NT2/D1 (cell line): Measurements from ENCODE around the gene NOB1.
A peak's percentile ranks its signal among the peaks of the same experiment; 100 is the strongest.

Source experiments
- DNase-seq: peaks from one replicate; pipeline ENCODE4 v3.0.0-alpha.2; 2011; ENCODE audit warnings: low read depth, low spot score
- H3K27me3 ChIP-seq: 2 replicates; pipeline ENCODE4 v1.6.0; 2011; ENCODE audit warnings: mild to moderate bottlenecking; ENCODE audit not compliant: insufficient read length, insufficient read depth
- H3K36me3 ChIP-seq: 2 replicates; pipeline ENCODE4 v1.6.1; 2011; ENCODE audit warnings: mild to moderate bottlenecking, low read length, mixed read lengths; ENCODE audit not compliant: insufficient read depth, insufficient read length
- H3K4me1 ChIP-seq: 2 replicates; pipeline ENCODE4 v1.5.1; 2011; ENCODE audit not compliant: insufficient read depth, insufficient read length
- H3K4me3 ChIP-seq: 2 replicates; pipeline ENCODE4 v1.5.1; 2011; ENCODE audit warnings: low read depth; ENCODE audit not compliant: insufficient read length
- H3K9ac ChIP-seq: 2 replicates; pipeline ENCODE4 v1.6.0; 2011; ENCODE audit warnings: low read depth; ENCODE audit not compliant: insufficient read length
- H3K9me3 ChIP-seq: 2 replicates; pipeline ENCODE4 v1.5.1; 2011; ENCODE audit warnings: mild to moderate bottlenecking, low read length; ENCODE audit not compliant: insufficient read depth
- SUZ12 ChIP-seq: IDR thresholded peaks from 2 replicates; pipeline ENCODE4 v1.6.1; 2011; ENCODE audit not compliant: insufficient read length, insufficient read depth; ENCODE audit errors: extremely low read depth
- YY1 ChIP-seq: IDR thresholded peaks from 2 replicates; pipeline ENCODE4 v1.6.1; 2011; ENCODE audit not compliant: insufficient read length, insufficient read depth
- ZNF274 ChIP-seq: IDR thresholded peaks from 2 replicates; pipeline ENCODE4 v1.6.1; 2011; ENCODE audit warnings: mild to moderate bottlenecking, low read depth, low read length

NOB1 gene

DNA sequence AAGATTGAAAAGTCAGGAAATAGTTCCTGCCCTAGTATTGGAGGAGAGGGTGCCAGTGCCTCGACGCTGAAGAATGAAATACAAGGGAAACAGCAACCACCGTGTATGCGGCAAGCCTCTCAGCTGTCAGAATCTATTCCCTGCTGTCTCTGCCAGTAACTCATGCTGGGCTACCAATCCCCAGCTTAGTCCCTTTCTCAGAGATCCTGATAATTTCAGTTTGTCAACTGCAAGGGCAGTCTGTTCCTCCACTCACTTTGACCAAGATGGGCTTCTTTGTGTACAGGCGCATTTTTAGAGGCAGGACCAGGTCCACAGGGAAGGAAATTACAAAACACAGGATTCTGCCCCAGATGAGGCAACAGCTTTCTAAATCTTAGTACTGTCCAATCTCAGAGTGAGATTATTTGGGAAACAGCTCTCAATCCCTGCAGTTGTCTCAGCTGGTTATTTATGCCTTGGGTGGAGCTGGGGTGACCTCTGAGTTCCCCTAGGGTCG lies 29.7 kb downstream of the NOB1 start:
- peak overlapping the region; percentile 23 for H3K9ac ChIP-seq
- peaks cover 21% of the 10 kb centered on the region for H3K36me3 ChIP-seq
- no peaks in the 10 kb centered on the region for H3K27me3 ChIP-seq
- H3K4me1 ChIP-seq, result peaks cover 2% of the 10 kb centered on the region
- no peak for TF ChIP-seq ZNF274
- no peak for TF ChIP-seq SUZ12
- TF ChIP-seq YY1, result no peak
- no peaks in the 10 kb centered on the region for H3K9me3 ChIP-seq
- DNase-seq, result no peak
- no peak overlapping the region for H3K4me3 ChIP-seq

DNA sequence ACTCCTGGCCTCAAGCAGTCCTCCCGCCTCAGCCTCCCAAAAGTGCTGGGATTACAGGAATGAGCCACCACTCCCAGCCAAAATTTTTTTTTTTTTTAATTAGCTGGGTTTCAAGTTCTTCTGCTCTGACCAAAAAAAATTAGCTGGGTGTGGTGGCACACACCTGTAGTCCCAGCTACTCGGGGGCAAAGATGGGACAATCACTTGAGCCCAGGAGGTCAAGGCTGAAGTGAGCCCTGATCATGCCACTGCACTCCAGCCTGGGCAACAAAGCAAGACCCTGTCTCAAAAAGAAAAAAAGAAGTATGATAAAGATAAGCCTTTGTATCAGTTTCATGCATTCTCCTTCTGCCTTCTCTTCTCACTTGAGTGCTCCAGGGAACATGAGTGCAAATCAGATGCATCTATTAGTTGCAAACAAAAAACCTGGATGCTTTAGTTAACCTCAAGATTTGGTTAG lies 30.3 kb downstream of the NOB1 start:
- peaks cover under 1% of the 10 kb centered on the region for H3K4me1 ChIP-seq
- no peaks in the 10 kb centered on the region for H3K9me3 ChIP-seq
- no peak for DNase-seq
- no peak overlapping the region for H3K9ac ChIP-seq
- TF ChIP-seq YY1 (no peak), SUZ12 (no peak), ZNF274 (no peak)
- peaks cover 26% of the 10 kb centered on the region for H3K36me3 ChIP-seq
- H3K4me3 ChIP-seq, result no peak overlapping the region
- no peaks in the 10 kb centered on the region for H3K27me3 ChIP-seq

DNA sequence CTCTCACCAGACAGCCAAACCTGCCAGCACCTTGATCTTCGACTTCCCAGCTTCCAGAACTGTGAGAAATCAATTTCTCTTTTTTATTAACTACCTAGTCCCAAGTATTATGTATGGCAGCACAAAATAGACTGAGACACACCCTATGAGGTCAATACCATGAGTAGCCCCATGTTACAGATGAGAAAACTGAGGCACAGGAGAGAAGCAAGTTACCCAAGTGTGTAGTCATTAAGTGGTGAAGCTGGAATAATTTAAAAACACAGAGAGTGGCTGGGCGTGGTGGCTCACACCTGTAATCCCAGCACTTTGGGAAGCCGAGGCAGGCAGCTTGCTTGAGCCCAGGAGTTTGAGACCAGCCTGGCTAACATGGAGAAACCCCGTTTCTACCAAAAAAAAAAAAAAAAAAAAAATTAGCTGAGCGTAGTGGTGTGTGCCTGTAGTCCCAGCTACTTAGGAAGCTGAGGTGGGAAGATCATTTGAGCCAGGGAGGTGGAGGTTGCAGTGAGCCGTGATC lies 33.2 kb downstream of the NOB1 start:
- TF ChIP-seq SUZ12, result no peak
- TF ChIP-seq YY1, result no peak
- no peak for TF ChIP-seq ZNF274
- DNase-seq, result no peak
- H3K9me3 ChIP-seq, result no peaks in the 10 kb centered on the region
- H3K4me3 ChIP-seq, result no peak overlapping the region
- H3K27me3 ChIP-seq, result no peaks in the 10 kb centered on the region
- H3K4me1 ChIP-seq, result no peaks in the 10 kb centered on the region
- H3K36me3 ChIP-seq, result peaks cover 49% of the 10 kb centered on the region
- no peak overlapping the region for H3K9ac ChIP-seq

DNA sequence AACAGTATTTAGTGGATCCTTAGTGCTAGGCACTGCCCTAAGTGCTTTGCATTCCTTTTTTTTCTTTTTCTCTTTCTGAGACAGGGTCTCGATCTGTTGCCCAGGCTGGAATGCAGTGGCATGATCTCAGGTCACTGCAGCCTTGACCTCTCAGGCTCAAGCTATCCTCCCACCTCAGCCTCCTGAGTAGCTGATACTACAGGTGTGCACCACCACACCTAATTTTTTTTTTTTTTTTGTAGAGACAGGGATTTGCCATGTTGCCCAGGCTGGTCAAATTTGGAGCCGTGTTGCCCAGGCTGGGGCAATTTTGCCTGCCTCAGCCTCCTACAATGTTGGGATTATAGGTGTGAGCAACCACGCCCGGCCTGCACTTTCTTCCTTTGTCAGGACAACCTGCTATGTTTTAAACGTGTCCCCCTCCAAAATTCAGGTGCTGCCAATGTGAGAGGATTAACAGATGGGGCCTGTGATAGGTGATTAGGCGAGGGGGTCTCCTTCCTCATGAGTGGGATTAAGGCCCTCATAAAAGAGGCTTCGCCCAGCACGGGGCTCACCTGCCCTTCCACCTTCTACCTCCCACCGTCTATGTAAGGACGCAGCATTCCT lies 33.8 kb downstream of the NOB1 start:
- Histone ChIP-seq H3K36me3 (peaks cover 53% of the 10 kb centered on the region), H3K9me3 (no peaks in the 10 kb centered on the region), H3K4me1 (no peaks in the 10 kb centered on the region), H3K4me3 (no peak overlapping the region), H3K27me3 (no peaks in the 10 kb centered on the region), H3K9ac (no peak overlapping the region)
- DNase-seq, result no peak
- TF ChIP-seq ZNF274 (no peak), YY1 (no peak), SUZ12 (no peak)

DNA sequence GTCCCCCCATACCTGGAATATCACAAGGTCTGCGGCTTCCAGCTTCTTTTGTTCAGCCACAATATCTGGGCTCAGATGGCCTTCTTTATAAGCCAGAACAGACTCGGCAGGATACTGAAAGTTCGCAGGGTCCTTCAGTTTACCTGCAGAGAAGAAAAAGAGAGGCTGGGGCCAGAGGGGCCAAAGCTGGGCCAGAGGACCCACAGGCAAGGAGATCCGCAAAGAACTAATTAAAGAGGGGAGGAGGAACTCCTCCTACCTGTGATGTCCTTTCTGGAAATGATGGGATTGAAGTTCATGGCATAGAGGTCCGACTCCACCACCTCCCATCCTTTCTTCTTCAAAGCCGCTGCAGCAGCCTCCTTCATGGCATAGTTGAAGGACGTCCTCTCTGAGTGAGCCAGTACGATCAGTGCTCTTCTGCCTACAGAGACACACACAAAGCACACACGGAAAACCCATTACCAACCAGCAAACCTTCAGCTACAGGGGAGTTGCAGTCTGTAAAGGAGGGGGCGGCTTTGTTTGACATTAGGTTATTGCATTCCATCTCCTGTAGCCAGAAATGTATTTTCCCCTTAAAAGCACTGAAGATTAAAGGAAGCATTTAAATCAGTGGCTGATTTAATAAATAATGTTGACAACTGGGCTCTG lies 36.5 kb downstream of the NOB1 start:
- H3K27me3 ChIP-seq, result no peaks in the 10 kb centered on the region
- no peaks in the 10 kb centered on the region for H3K9me3 ChIP-seq
- peaks cover 63% of the 10 kb centered on the region for H3K36me3 ChIP-seq
- no peak overlapping the region for H3K9ac ChIP-seq
- DNase-seq, result no peak
- no peak for TF ChIP-seq ZNF274
- TF ChIP-seq YY1, result no peak
- no peak for TF ChIP-seq SUZ12
- no peaks in the 10 kb centered on the region for H3K4me1 ChIP-seq
- H3K4me3 ChIP-seq, result no peak overlapping the region

DNA sequence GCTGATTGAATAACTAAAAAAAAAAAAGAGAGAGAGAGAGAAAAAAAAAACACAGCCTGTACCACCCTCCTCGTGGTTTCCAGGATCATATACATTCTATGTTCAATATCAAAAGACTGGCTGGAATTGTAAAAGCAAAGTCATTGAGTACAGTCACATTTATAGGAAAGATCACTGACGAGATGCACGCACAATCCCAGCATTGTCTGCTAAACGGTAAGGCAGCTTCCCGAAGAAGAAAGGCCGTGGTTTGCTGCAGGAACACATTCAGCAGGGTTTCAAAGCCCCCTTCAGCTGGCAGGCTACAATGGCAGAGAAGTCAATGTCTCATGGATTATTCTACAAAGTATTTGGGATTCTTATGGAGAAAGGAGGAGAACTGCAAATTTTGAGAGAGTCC lies 37.7 kb downstream of the NOB1 start:
- no peak overlapping the region for H3K4me3 ChIP-seq
- TF ChIP-seq ZNF274 (no peak), YY1 (no peak), SUZ12 (no peak)
- peaks cover 74% of the 10 kb centered on the region for H3K36me3 ChIP-seq
- no peak overlapping the region for H3K9ac ChIP-seq
- no peaks in the 10 kb centered on the region for H3K9me3 ChIP-seq
- H3K4me1 ChIP-seq, result no peaks in the 10 kb centered on the region
- no peak for DNase-seq
- no peaks in the 10 kb centered on the region for H3K27me3 ChIP-seq

DNA sequence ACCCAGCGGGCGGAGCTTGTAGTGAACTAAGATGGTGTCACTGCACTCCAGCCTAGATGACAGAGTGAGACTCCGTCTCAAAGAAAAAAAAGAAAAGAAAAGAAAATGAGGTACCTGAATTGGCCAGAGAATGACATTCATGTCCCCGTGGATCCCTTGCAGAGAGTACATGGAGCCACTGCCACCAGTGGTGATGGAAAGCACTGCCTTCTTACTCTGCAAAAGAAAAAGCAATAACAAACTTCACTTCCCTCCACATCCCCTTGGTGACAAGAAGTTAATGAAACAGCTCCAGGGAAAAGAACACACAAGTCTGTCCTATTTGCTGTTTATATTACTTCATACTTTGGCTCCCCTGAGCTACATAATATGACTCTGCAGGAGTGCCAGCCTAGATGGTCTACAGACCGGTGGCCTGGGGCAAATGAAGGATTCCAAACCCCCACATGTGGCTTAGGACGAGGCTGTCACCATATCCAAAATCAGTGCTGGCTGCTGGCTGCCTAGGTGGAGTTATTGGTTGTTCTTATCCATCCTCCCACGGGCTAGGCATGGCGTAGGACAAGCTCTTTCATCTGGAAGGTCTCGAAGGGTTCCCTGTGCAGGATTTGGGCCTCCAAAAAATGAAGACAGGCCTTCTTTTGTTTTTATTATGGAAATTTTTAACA lies 41.7 kb downstream of the NOB1 start:
- Histone ChIP-seq H3K4me1 (no peaks in the 10 kb centered on the region), H3K9me3 (no peaks in the 10 kb centered on the region), H3K36me3 (peaks cover 85% of the 10 kb centered on the region), H3K27me3 (no peaks in the 10 kb centered on the region), H3K4me3 (no peak overlapping the region), H3K9ac (no peak overlapping the region)
- TF ChIP-seq ZNF274, result no peak
- no peak for TF ChIP-seq SUZ12
- TF ChIP-seq YY1, result no peak
- DNase-seq, result no peak
